C4-2B (cell line): ENCODE data around the gene NT5DC4.

Experiments
- CTCF ChIP-seq: fragments of 450-650 bp; conservative IDR thresholded peaks from 2 replicates; pipeline ENCODE4 v1.5.1; 2017; ENCODE audit warnings: mild to moderate bottlenecking
- ZFX ChIP-seq: fragments of 450-650 bp; IDR thresholded peaks from 2 replicates; pipeline ENCODE4 v1.6.1; 2017

- no peak for TF ChIP-seq ZFX
- no peak for TF ChIP-seq CTCF
These were observed 11.1 kb upstream of the NT5DC4 start for GRCh38 chr2:112709703-112710102.
